GM06990 (cell line): ENCODE measurements around the gene DMD.

Experiments used
- DNase-seq: peaks from one replicate; pipeline ENCODE4 v3.0.0-alpha.2; 2011; ENCODE audit not compliant: insufficient read length; ENCODE audit errors: extremely low read depth
- H3K27me3 ChIP-seq: replicated peaks from 2 replicates; pipeline ENCODE4 v1.6.0; 2011; ENCODE audit warnings: low read length; ENCODE audit not compliant: control insufficient read depth, insufficient read depth
- H3K36me3 ChIP-seq: 2 replicates; pipeline ENCODE4 v1.5.1; 2011; ENCODE audit warnings: low read length; ENCODE audit not compliant: control insufficient read depth, insufficient read depth
- H3K4me3 ChIP-seq: replicated peaks from 2 replicates; pipeline ENCODE4 v1.5.1; 2011; ENCODE audit warnings: low read depth, mild to moderate bottlenecking, control low read depth, low read length
- CTCF ChIP-seq: IDR thresholded peaks from 2 replicates; pipeline ENCODE4 v1.5.1; 2011; ENCODE audit warnings: low read length, control low read depth, mild to moderate bottlenecking, inconsistent platforms; ENCODE audit not compliant: insufficient read depth, poor library complexity, severe bottlenecking

The DMD gene

GRCh38 chrX:33178690-33179089 lies 32.7 kb downstream of the DMD start:
- no peak overlapping the region for H3K4me3 ChIP-seq
- no peaks in the 10 kb centered on the region for H3K27me3 ChIP-seq
- no peaks in the 10 kb centered on the region for H3K36me3 ChIP-seq
- no peak for DNase-seq
- TF ChIP-seq CTCF: no peak

DNA sequence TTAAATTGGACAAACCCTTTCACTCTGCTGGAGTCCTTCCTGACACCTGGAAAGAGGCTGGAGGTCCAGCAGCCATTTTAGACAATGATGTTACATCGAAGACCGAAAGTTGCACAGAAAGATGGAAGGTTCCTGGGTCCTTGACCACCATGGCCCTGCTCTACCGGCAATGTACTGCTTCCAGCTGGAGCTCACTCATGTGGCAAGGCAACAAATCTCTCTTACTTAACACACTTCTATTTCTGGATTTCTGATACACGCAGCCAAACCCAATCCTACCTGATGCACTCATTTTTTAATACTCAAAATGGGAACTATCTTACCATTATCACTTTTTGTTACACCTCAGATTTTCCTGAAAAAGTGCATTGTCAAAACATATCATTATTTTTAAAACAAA lies 33.1 kb downstream of the DMD start:
- no peaks in the 10 kb centered on the region for H3K36me3 ChIP-seq
- no peak overlapping the region for H3K4me3 ChIP-seq
- no peak for DNase-seq
- no peaks in the 10 kb centered on the region for H3K27me3 ChIP-seq
- TF ChIP-seq CTCF: no peak

DNA sequence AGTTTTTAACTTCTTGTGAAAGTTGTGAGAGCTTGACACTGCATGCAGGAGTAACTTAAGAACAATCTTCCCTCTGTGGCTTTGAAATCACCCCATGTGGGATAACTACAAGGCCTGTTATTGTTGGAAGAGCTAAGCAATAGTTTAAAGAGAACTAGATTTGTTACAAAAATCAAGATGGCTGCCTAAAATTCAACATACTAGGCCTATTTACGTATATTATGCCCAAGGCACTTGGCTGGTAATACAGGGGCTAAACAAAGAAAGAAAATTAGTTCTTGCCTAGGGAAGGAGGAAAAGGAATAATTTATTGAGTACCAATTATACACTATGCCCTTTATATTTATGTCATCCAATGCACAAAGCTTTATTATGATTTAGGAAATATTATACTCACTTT lies 36.1 kb downstream of the DMD start:
- Histone ChIP-seq H3K36me3 (no peaks in the 10 kb centered on the region), H3K27me3 (no peaks in the 10 kb centered on the region), H3K4me3 (no peak overlapping the region)
- no peak for DNase-seq
- TF ChIP-seq CTCF: no peak

- Histone ChIP-seq H3K36me3 (no peaks in the 10 kb centered on the region), H3K4me3 (no peak overlapping the region), H3K27me3 (no peaks in the 10 kb centered on the region)
- DNase-seq: no peak
- no peak for TF ChIP-seq CTCF
These were observed 40.3 kb downstream of the DMD start for GRCh38 chrX:33171041-33171440.

GRCh38 chrX:33161829-33162228 lies 49.5 kb downstream of the DMD start:
- H3K4me3 ChIP-seq: no peak overlapping the region
- H3K27me3 ChIP-seq: no peaks in the 10 kb centered on the region
- no peaks in the 10 kb centered on the region for H3K36me3 ChIP-seq
- no peak for DNase-seq
- no peak for TF ChIP-seq CTCF

GRCh38 chrX:33160273-33160672 lies 51.1 kb downstream of the DMD start:
- Histone ChIP-seq H3K4me3 (no peak overlapping the region), H3K27me3 (no peaks in the 10 kb centered on the region), H3K36me3 (no peaks in the 10 kb centered on the region)
- TF ChIP-seq CTCF: no peak
- no peak for DNase-seq
